ENCODE results near the gene MTUS2.

MTUS2 gene

DNA sequence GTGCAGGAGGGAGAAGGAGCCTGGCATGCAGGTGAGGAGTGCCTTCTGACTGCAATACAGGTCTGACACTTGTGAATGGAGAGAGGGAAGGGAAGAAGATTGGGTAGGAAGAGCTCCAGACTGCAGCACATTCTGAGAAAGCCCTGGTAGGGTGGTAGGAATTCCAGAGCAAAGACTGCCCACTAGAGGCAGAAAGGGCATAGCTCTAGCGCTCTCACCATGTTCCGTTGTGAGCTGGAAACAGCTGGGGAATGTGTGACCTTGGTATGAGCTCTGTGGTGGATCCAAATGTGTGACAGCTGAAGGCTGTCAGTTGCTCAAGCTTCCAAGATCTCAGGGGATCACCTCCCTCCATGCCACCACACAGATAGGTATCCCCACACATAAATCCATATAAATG, 2.9 kb upstream of the MTUS2 start:
- Histone ChIP-seq H3K4me3 (ENCODE audit: control insufficient read depth in 1 of 7, extremely low read depth in 1 of 7, insufficient read depth in 4 of 7, low read depth in 2 of 7, low read length in 6 of 7) (no peak overlapping the region), H3K4me1 (ENCODE audit: control extremely low read depth in 1 of 4, control insufficient read depth in 4 of 4, insufficient read depth in 4 of 4, low read length in 3 of 4) (peaks cover 7 to 18% (median 14%) of the 10 kb centered on the region in 4 experiments), H3K27ac (ENCODE audit: insufficient read depth in 1 of 2, low read depth in 1 of 2, low read length in 2 of 2, poor library complexity in 1 of 2, severe bottlenecking in 2 of 2) (no peak overlapping the region), H3K27me3 (replicated peaks in 2 of 5; ENCODE audit: control insufficient read depth in 4 of 5, insufficient read depth in 5 of 5, low read length in 4 of 5) (peaks cover 8 to 53% (median 30%) of the 10 kb centered on the region in 5 experiments), H3K9me3 (ENCODE audit: control extremely low read depth in 1 of 5, control insufficient read depth in 4 of 5, insufficient read depth in 2 of 5, low read depth in 1 of 5, low read length in 4 of 5) (peaks cover 0 to 7% (median 6%) of the 10 kb centered on the region in 5 experiments), H3K36me3 (ENCODE audit: control insufficient read depth in 4 of 4, insufficient read depth in 4 of 4, low read length in 3 of 4) (no peaks in the 10 kb centered on the region)
- 92% methylated on average over 2 of the region's 2 CpGs for WGBS (ENCODE audit: insufficient coverage)
- ChIA-PET CTCF (interaction anchor here (0.9 kb wide), 1 partner anchor 10 kb away, joined by 3 read pairs; no protein-coding TSS in a partner anchor), POLR2A (no interaction called here)
- no peak for DNase-seq

DNA sequence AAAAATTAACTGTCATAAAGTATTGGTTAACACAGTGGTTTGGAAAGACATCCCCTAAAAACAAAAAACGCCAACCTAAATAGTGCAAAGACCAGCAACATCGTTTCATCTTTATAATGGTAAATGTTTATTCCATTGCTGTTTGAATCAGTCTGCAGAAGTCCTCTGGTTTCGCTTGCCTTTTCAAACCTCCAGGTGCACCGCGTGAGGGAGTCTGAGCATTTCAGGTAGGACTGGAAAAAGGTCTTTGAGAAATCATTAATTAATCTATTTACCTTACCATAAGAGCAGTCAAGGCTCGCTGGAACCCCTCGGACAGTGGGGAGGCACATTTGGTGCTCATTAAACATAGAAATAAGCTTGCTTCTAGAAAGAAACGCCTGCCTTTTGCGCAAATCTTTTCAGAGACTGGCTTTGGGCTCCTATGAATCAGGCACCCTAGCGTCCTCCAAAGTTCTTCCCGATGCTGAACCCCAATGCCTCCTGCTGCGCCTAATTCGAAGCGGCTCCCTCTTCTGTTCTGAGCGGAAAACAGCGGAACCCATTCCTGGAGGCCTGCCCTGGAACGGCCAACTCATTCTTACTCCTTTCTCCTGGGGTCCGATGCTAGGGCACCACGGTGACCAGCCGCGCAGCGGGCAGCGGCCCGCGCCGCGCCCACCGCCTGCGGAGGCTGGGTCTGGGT, 951 bp upstream of the MTUS2 start:
- Histone ChIP-seq H3K4me3 (ENCODE audit: control insufficient read depth in 1 of 7, extremely low read depth in 1 of 7, insufficient read depth in 4 of 7, low read depth in 2 of 7, low read length in 6 of 7) (peak overlapping the region in 5 of 7 experiments; percentile 26 to 70 (median 56)), H3K4me1 (ENCODE audit: control extremely low read depth in 1 of 4, control insufficient read depth in 4 of 4, insufficient read depth in 4 of 4, low read length in 3 of 4) (peaks cover 7 to 18% (median 14%) of the 10 kb centered on the region in 4 experiments), H3K27me3 (replicated peaks in 2 of 5; ENCODE audit: control insufficient read depth in 4 of 5, insufficient read depth in 5 of 5, low read length in 4 of 5) (peaks cover 14 to 63% (median 34%) of the 10 kb centered on the region in 5 experiments), H3K27ac (ENCODE audit: insufficient read depth in 1 of 2, low read depth in 1 of 2, low read length in 2 of 2, poor library complexity in 1 of 2, severe bottlenecking in 2 of 2) (no peak overlapping the region), H3K9me3 (ENCODE audit: control extremely low read depth in 1 of 5, control insufficient read depth in 4 of 5, insufficient read depth in 2 of 5, low read depth in 1 of 5, low read length in 4 of 5) (peaks cover 0 to 11% (median 8%) of the 10 kb centered on the region in 5 experiments), H3K36me3 (ENCODE audit: control insufficient read depth in 4 of 4, insufficient read depth in 4 of 4, low read length in 3 of 4) (no peaks in the 10 kb centered on the region)
- ChIA-PET CTCF (interaction anchor here (1.6 kb wide), 1 partner anchor 16 kb away, joined by 3 read pairs; no protein-coding TSS in a partner anchor), POLR2A (no interaction called here)
- 5% methylated on average over 11 of the region's 29 CpGs for WGBS (ENCODE audit: insufficient coverage)
- peak in 2 of 3 donors; percentile 41 to 45 for DNase-seq

DNA sequence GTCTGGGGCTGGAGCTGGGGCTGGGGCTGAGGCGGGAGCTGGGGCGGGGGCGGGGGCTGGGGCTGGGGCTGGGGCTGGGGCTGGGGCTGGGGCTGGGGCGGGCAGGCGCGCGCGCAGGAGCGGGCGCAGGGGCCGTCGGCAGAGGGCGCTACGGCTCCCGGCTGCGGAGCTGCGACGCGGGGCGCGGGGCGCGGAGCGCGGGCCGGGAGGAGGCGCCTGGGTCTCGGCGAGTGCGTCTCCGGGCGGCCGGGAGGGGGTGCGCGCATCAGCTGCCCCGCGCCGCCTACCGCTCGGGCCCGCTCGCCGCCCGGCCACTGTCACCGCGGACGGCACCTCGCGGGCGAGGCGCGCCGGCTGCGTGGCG, 422 bp upstream of the MTUS2 start:
- peak overlapping the region; percentile 42 to 80 (median 61) for H3K4me3 ChIP-seq (ENCODE audit: control insufficient read depth in 1 of 7, extremely low read depth in 1 of 7, insufficient read depth in 4 of 7, low read depth in 2 of 7, low read length in 6 of 7)
- POLR2A ChIA-PET: no interaction called here

DNA sequence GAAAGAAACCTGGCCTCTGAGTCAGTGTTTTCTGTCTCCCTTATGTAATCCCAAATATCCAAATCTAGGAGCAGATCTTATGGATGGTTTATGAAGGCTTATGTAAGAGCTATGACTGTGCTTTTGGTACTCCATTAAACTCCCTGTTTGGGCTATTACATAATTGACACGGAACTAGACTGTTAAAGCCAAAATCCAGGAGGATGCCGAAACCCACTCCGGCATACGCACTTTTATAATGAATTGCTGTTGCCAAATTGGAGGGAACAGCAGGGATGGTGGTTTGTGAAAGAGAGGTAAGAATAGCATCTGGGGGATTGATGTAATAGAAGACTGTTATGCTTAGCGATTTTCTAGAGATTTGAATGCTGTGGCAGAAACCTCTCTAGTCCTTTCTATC, 2.0 kb downstream of the MTUS2 start:
- ChIA-PET CTCF (no interaction called here), POLR2A (no interaction called here)
- 96% methylated on average over 5 of the region's 5 CpGs for WGBS (ENCODE audit: insufficient coverage)
- H3K9me3 ChIP-seq (ENCODE audit: control extremely low read depth in 1 of 5, control insufficient read depth in 4 of 5, insufficient read depth in 2 of 5, low read depth in 1 of 5, low read length in 4 of 5): peaks cover 0 to 8% (median 4%) of the 10 kb centered on the region in 5 experiments
- H3K27ac ChIP-seq (ENCODE audit: insufficient read depth in 1 of 2, low read depth in 1 of 2, low read length in 2 of 2, poor library complexity in 1 of 2, severe bottlenecking in 2 of 2): no peak overlapping the region
- peaks cover 7 to 18% (median 14%) of the 10 kb centered on the region in 4 experiments for H3K4me1 ChIP-seq (ENCODE audit: control extremely low read depth in 1 of 4, control insufficient read depth in 4 of 4, insufficient read depth in 4 of 4, low read length in 3 of 4)
- no peak overlapping the region for H3K4me3 ChIP-seq (ENCODE audit: control insufficient read depth in 1 of 7, extremely low read depth in 1 of 7, insufficient read depth in 4 of 7, low read depth in 2 of 7, low read length in 6 of 7)
- peaks cover 12 to 55% (median 32%) of the 10 kb centered on the region in 5 experiments for H3K27me3 ChIP-seq (replicated peaks in 2 of 5; ENCODE audit: control insufficient read depth in 4 of 5, insufficient read depth in 5 of 5, low read length in 4 of 5)
- DNase-seq: no peak
- H3K36me3 ChIP-seq (ENCODE audit: control insufficient read depth in 4 of 4, insufficient read depth in 4 of 4, low read length in 3 of 4): no peaks in the 10 kb centered on the region

More for the DNA sequence above, 422 bp upstream of the MTUS2 start:
- Histone ChIP-seq H3K4me1 (ENCODE audit: control extremely low read depth in 1 of 4, control insufficient read depth in 4 of 4, insufficient read depth in 4 of 4, low read length in 3 of 4) (peaks cover 7 to 18% (median 14%) of the 10 kb centered on the region in 4 experiments), H3K36me3 (ENCODE audit: control insufficient read depth in 4 of 4, insufficient read depth in 4 of 4, low read length in 3 of 4) (no peaks in the 10 kb centered on the region), H3K27ac (ENCODE audit: insufficient read depth in 1 of 2, low read depth in 1 of 2, low read length in 2 of 2, poor library complexity in 1 of 2, severe bottlenecking in 2 of 2) (no peak overlapping the region), H3K9me3 (ENCODE audit: control extremely low read depth in 1 of 5, control insufficient read depth in 4 of 5, insufficient read depth in 2 of 5, low read depth in 1 of 5, low read length in 4 of 5) (peaks cover 0 to 11% (median 8%) of the 10 kb centered on the region in 5 experiments), H3K27me3 (replicated peaks in 2 of 5; ENCODE audit: control insufficient read depth in 4 of 5, insufficient read depth in 5 of 5, low read length in 4 of 5) (peaks cover 14 to 63% (median 34%) of the 10 kb centered on the region in 5 experiments)
- WGBS (ENCODE audit: insufficient coverage): 0% methylated on average over 51 of the region's 55 CpGs
- DNase-seq: peak; percentile 60 to 78 (median 71)
- CTCF ChIA-PET: interaction anchor here (1.6 kb wide), 1 partner anchor 16 kb away, joined by 3 read pairs; no protein-coding TSS in a partner anchor

DNA sequence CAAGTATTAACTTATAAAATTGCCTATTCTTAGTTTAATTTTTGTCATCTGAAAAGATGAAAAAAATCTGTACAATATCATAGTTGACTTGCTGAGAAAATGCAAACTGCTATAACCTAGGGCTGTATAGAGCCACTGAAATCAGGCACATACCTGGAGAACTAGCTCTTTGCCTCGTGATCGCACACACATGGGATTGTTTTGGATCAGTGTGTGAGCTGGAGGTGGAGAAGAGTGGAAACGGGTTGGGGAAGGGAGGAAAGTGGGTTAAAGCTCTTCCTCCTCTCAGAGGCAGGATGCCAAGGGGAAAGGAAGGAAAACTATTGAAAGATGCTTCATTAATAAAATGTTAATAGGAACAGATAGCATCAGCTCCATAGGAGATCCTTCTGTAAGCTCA, 2.7 kb downstream of the MTUS2 start:
- no peak for DNase-seq
- POLR2A ChIA-PET: no interaction called here

DNA sequence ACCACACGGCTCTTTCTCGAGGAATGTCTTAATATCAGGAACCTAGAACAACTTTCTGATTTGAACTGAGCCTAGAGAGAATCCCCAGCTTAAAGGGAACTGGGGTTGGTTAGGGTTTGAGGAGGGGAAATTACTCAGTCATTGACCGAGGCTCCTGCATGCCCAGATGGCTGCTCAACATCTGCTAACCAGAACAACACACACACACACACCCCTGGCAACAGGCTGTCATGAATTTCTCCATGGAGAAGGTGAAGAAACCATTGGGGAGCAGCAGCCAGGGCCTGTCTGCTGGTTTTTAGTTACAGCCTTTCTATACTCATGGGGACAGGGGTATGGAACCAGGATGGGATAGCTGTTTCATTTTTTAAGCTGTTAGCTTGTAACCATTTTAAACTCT, 5.2 kb downstream of the MTUS2 start:
- peaks cover 3 to 14% (median 12%) of the 10 kb centered on the region in 5 experiments for H3K9me3 ChIP-seq (ENCODE audit: control extremely low read depth in 1 of 5, control insufficient read depth in 4 of 5, insufficient read depth in 2 of 5, low read depth in 1 of 5, low read length in 4 of 5)
- 90% methylated on average over 2 of the region's 3 CpGs for WGBS (ENCODE audit: insufficient coverage)
- no peak for DNase-seq
- peaks cover 0 to 3% (median 0%) of the 10 kb centered on the region in 4 experiments for H3K36me3 ChIP-seq (ENCODE audit: control insufficient read depth in 4 of 4, insufficient read depth in 4 of 4, low read length in 3 of 4)
- CTCF ChIA-PET: no interaction called here
- H3K27ac ChIP-seq (ENCODE audit: insufficient read depth in 1 of 2, low read depth in 1 of 2, low read length in 2 of 2, poor library complexity in 1 of 2, severe bottlenecking in 2 of 2): no peak overlapping the region
- peaks cover 5 to 28% (median 18%) of the 10 kb centered on the region in 5 experiments for H3K27me3 ChIP-seq (replicated peaks in 2 of 5; ENCODE audit: control insufficient read depth in 4 of 5, insufficient read depth in 5 of 5, low read length in 4 of 5)
- POLR2A ChIA-PET: no interaction called here
- H3K4me3 ChIP-seq (ENCODE audit: control insufficient read depth in 1 of 7, extremely low read depth in 1 of 7, insufficient read depth in 4 of 7, low read depth in 2 of 7, low read length in 6 of 7): no peak overlapping the region
- H3K4me1 ChIP-seq (ENCODE audit: control extremely low read depth in 1 of 4, control insufficient read depth in 4 of 4, insufficient read depth in 4 of 4, low read length in 3 of 4): peaks cover 0 to 6% (median 3%) of the 10 kb centered on the region in 4 experiments

More for the DNA sequence above, 2.7 kb downstream of the MTUS2 start:
- WGBS (ENCODE audit: insufficient coverage): 78% methylated on average over 3 of the region's 3 CpGs
- Histone ChIP-seq H3K27me3 (replicated peaks in 2 of 5; ENCODE audit: control insufficient read depth in 4 of 5, insufficient read depth in 5 of 5, low read length in 4 of 5) (peaks cover 12 to 48% (median 26%) of the 10 kb centered on the region in 5 experiments), H3K27ac (ENCODE audit: insufficient read depth in 1 of 2, low read depth in 1 of 2, low read length in 2 of 2, poor library complexity in 1 of 2, severe bottlenecking in 2 of 2) (no peak overlapping the region), H3K9me3 (ENCODE audit: control extremely low read depth in 1 of 5, control insufficient read depth in 4 of 5, insufficient read depth in 2 of 5, low read depth in 1 of 5, low read length in 4 of 5) (peaks cover 0 to 6% (median 2%) of the 10 kb centered on the region in 5 experiments), H3K4me1 (ENCODE audit: control extremely low read depth in 1 of 4, control insufficient read depth in 4 of 4, insufficient read depth in 4 of 4, low read length in 3 of 4) (peaks cover 7 to 18% (median 14%) of the 10 kb centered on the region in 4 experiments), H3K36me3 (ENCODE audit: control insufficient read depth in 4 of 4, insufficient read depth in 4 of 4, low read length in 3 of 4) (no peaks in the 10 kb centered on the region), H3K4me3 (ENCODE audit: control insufficient read depth in 1 of 7, extremely low read depth in 1 of 7, insufficient read depth in 4 of 7, low read depth in 2 of 7, low read length in 6 of 7) (no peak overlapping the region)
- CTCF ChIA-PET: no interaction called here

DNA sequence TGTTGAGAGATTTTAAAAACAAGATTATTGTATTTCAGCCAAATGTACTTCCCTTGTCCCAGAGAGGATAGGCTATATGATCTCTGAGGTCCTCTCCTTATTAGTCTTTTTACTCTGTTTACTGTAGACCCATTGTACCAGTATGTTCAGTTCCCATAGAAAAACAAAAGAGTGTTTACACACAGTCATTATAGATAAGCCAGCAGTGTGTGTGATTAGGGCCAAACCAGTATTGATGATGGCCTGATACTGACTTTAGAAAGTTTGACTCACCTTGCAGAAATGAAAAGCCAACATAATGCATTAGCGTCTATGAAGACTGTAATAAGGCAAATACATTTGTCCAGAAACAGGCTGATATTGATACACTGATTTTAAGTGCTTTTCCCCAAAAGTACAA, 6.2 kb downstream of the MTUS2 start:
- H3K27ac ChIP-seq (ENCODE audit: insufficient read depth in 1 of 2, low read depth in 1 of 2, low read length in 2 of 2, poor library complexity in 1 of 2, severe bottlenecking in 2 of 2): no peak overlapping the region
- H3K9me3 ChIP-seq (ENCODE audit: control extremely low read depth in 1 of 5, control insufficient read depth in 4 of 5, insufficient read depth in 2 of 5, low read depth in 1 of 5, low read length in 4 of 5): peaks cover 3 to 20% (median 13%) of the 10 kb centered on the region in 5 experiments
- H3K36me3 ChIP-seq (ENCODE audit: control insufficient read depth in 4 of 4, insufficient read depth in 4 of 4, low read length in 3 of 4): peaks cover 0 to 3% (median 0%) of the 10 kb centered on the region in 4 experiments
- H3K4me3 ChIP-seq (ENCODE audit: control insufficient read depth in 1 of 7, extremely low read depth in 1 of 7, insufficient read depth in 4 of 7, low read depth in 2 of 7, low read length in 6 of 7): no peak overlapping the region
- no CpG with 5 or more reads among the region's 1 CpG for WGBS (ENCODE audit: insufficient coverage)
- ChIA-PET CTCF (interaction anchor here (1.1 kb wide), 1 partner anchor 9 kb away, joined by 3 read pairs; no protein-coding TSS in a partner anchor), POLR2A (no interaction called here)
- no peaks in the 10 kb centered on the region for H3K4me1 ChIP-seq (ENCODE audit: control extremely low read depth in 1 of 4, control insufficient read depth in 4 of 4, insufficient read depth in 4 of 4, low read length in 3 of 4)
- no peak for DNase-seq
- peaks cover 5 to 18% (median 12%) of the 10 kb centered on the region in 5 experiments for H3K27me3 ChIP-seq (replicated peaks in 2 of 5; ENCODE audit: control insufficient read depth in 4 of 5, insufficient read depth in 5 of 5, low read length in 4 of 5)

Measured in common myeloid progenitor, CD34-positive (primary cell).